NCI-H82 (cell line): ENCODE data around the gene WDR26.
"Not testable (repeated sequence)": the region's sequence is repeated elsewhere in the genome, so short reads cannot be mapped to it uniquely, and the experiment has no call there.

Experiments used
- DNase-seq: peaks from one replicate; lab custom pipeline; 2025; lab: John Stamatoyannopoulos, UW

Gene WDR26

DNA sequence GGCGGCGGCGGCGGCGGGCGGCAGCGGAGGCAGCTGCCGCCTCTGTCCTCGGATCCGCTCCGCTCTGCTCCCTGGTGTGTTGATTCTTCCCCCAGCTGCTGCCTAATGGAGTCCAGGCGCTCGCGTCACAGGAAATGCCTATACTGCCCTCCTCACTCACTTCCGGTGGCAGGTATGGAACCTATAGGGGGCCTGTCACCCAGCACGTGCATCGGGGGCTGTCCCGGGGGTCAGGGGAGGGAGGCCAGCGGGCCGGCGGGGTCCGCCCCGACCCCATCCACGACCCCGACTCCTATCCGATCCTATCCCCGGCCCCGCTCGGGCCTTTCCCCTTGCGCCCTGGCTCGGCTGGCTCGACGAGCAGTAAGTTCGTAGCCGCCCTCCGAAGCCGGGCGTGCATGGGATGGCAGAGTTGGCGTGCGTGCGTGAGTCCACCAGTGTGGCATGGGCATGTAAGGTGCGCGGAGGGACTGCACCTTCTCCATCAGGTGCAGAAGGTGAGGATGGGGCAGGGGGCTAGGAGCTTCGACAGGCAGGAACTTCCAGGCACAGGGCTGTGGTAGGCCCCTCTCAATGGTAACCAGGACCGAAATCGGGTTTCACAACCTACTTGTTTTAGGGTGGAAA lies at the start of gene WDR26:
Gene WDR26, minus strand, starts transcription at position 107 of the 627 bp plus-strand sequence.
- peak; percentile 97 for DNase-seq

- not testable (repeated sequence) for DNase-seq
Measured at GRCh38 chr1:224483206-224483605, 48.6 kb upstream of the WDR26 start.

DNA sequence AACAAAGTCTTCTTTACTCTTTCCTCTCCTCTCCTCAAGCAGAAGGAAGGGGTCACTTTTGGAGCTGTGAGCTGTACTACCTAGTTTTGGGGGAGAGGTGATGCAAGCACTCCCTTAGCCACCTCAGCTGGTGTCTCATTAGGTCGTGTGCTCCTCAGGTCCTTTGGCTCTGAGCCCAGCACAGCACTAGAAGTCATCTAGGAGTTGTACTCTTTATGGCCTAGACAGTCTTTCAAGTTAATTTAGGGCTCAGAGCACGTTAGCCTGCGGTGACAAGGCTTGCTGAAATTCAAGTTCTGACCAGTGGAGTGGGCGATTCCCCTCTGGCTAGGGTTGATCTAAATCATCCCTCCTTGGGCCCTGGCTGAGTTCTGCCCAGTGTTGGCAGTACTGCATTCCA lies 48.0 kb upstream of the WDR26 start:
- no peak for DNase-seq

- DNase-seq: no peak
Measured at GRCh38 chr1:224481601-224482000, 47.0 kb upstream of the WDR26 start.

DNA sequence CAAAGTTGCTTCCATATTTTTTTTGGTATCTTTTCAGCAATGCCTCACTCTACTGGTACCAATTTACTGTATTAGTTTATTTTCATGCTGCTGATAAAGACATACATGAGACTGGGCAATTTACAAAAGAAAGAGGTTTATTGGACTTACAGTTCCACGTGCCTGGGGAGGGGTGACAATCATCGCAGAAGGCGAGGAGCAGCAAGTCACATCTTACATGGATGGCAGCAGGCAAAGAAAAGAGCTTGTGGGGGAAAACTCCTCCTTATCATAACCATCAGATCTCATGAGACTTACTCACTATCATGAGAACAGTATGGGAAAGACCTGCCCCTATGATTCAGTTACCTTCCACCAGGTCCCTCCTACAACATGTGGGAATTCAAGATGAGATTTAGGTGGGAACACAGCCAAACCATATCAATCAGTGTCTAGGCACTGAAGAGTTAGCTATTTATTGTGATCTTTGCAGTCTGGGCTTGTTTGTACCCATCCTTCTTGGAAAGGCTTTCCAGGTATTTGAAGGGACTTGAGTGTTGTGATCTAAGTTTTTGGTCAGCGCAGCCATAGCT lies 46.4 kb upstream of the WDR26 start:
- DNase-seq: not testable (repeated sequence)

DNA sequence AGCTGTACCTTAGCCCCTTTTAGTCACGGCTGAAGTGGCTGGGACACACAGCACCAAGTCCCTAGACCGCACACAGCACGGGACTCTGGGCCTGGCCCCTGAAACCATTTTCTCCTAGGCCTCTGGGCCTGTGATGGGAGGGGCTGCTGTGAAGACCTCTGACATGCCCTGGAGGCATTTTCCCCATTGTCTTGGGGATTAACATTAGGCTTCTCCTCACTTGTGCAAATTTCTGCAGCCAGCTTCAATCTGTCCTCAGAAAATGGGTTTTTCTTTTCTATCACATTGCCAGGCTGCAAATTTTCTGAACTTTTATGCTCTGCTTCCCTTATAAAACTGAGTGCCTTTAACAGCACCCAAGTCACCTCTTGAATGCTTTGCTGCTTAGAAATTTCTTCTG lies 45.6 kb upstream of the WDR26 start:
- DNase-seq: not testable (repeated sequence)

GRCh38 chr1:224472806-224473205 lies 38.2 kb upstream of the WDR26 start:
- DNase-seq: no peak

DNA sequence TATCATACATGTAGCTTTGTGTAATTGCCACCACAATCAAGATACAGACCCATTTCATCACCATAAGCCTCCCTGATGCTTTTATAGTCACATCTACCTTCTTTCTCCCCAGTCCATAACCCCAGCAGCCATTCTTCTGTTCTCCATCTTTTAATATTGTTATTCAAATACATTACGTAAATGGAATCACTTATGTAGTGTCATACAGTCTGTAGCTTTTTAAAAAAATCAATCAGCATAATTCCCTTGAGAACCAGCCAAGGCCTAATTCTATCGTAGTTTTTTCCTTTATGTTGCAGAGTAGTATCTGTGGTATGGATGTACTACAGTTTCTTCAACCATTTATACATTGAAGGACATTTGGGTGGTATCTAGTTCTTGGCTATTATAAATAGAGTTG lies 31.6 kb upstream of the WDR26 start:
- DNase-seq: no peak

- DNase-seq: no peak
Measured at GRCh38 chr1:224459966-224460365, 25.4 kb upstream of the WDR26 start.

DNA sequence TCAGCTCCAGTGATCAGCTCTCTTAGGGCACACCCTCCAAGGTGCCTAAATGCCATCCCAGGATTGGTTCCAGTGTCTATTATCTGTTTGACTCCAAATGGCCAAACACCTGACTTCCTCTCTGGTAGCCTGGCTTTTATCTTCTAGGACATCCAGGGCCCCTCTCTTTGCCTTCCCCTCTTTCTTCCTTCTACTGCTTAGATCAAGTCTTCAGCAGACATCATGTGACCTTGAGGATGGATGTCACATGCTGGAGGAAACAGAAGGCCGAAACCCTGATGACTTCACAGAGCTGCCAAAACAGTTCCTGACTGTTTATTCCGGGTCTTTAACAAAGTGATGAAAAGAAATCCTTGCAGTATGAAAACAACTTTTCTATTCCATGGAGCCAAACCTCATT lies 24.4 kb upstream of the WDR26 start:
- DNase-seq: no peak

DNA sequence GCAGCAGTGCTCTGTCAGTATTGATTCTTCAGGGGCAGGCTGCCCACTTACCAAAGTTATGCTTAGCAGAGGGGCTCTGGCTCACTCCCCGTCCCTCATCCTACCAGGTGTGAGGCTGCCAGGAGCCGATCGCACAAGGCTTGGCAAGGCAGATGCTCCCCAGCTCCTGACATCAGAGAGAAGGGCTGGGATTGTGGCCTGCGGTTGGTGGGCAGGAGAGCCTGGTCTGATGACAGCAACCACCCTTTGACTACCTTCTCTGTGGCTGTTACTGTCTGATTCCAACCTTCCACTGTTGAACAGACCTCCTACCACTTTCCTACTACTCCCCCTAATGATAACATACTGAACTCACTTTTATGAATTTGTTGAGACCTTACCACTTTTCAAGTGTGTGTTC lies 23.7 kb upstream of the WDR26 start:
- no peak for DNase-seq

- no peak for DNase-seq
Measured at GRCh38 chr1:224457782-224458144, 23.2 kb upstream of the WDR26 start.

GRCh38 chr1:224456637-224456953 lies 22.0 kb upstream of the WDR26 start:
- DNase-seq: no peak

DNA sequence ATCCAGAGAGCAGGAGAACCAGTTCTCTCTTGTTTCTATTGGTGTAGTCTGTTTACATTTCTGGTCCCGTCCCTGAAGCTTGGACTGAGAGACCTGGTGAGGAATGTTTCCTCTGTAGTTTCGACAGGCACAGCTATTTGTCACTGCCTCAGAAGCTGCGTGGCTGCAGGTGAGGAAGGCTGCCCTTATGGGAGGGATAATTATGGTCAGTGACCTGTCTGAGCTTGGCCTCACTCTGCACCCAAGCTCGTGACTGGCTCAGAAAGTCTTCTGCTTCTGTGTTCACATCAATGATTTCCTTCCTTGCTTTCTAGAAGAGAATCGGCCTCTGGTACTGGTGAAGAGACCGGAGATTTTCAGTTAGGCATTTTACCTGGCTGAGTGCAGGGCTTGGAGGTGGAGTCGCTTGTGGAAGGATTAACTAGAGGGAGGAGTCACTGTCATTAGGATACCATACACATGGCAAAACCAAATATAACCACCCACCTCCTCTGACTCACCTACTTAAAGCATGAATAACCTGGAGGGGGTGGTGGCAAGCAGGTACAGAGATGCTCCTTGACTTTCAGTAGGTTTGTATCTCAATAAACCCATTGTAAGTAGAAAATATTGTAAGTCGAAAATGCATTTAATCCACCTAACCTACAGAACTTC lies 19.9 kb upstream of the WDR26 start:
- DNase-seq: no peak

- DNase-seq: no peak
Measured at GRCh38 chr1:224450561-224451350, 16.2 kb upstream of the WDR26 start.

GRCh38 chr1:224450159-224450558 lies 15.6 kb upstream of the WDR26 start:
- DNase-seq: no peak

GRCh38 chr1:224448453-224449017 lies 13.9 kb upstream of the WDR26 start:
- no peak for DNase-seq

DNA sequence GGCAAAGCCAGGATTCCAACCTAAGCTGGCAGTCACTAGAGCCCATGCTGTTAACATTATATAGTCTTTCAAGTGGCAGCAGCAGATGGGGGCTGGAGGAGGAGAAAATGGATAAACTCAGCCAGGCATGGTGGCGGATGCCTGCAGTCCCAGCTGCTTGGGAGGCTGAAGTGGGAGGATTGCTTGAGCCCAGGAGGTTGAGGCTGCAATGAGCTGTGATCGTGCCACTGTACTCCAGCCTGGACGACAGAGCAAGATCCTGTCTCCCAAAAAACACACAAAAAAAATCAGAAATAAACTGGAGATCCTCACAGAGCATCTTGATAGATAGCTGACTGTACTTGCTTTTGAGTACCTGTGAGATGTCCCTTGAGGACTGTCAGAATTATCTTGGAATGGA lies 13.4 kb upstream of the WDR26 start:
- DNase-seq: no peak

- no peak for DNase-seq
Measured at GRCh38 chr1:224447251-224447650, 12.7 kb upstream of the WDR26 start.

DNA sequence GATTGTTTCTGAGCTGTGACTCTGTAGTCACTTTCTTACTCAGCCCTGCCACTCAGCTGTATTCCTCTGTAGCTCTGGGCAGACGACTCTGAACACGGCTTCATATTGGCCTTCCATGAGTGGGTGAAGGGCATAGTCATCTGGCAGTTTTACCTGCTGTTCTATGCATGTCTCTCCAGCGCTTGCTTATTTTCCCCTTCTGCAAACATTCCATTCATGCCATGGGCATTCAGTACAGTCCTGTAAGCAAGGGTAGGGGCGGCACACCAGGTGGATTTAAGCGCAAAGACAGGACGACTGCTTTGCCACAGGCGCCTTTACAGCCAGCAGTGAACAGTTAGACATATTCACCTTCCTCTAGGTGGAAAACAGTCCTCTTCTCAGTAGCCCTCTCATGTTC lies 4.4 kb upstream of the WDR26 start:
- DNase-seq: no peak

- no peak for DNase-seq
Measured at GRCh38 chr1:224435999-224436398, 1.4 kb upstream of the WDR26 start.

DNA sequence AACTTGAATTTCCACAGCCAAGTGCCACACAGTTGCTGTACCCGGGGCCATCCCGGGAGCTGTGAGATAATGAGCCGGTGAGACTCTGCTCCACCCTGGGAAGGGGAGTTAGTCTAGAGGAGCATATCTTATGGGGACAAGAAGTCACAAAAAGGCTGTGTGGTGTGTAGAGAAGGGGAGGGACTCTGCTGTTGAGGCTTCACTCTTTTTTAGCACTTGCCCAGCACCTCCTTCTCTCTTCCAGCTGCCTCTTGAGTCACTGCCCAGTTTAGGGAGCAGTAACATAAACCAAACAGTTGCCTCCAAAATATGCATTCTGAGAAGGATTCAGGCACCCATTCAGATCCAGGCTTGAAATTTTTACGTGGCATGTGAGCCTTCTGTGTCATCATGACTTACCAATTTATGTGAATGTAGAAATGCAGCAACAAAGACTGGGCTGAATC lies 744 bp upstream of the WDR26 start:
- peak; percentile 57 for DNase-seq
